Measurements from ENCODE around the gene TES.

TES gene

GRCh38 chr7:116222501-116222900 lies 12.2 kb downstream of the TES start:
- TF ChIP-seq REST (IDR thresholded peaks at IDR 0.05; ENCODE audit: insufficient replicate concordance, low read depth) (no peak), POLR2AphosphoS5 (IDR thresholded peaks at IDR 0.05; ENCODE audit: low read depth) (no peak), GABPA (IDR thresholded peaks at IDR 0.05; ENCODE audit: low read depth) (no peak), SPI1 (IDR thresholded peaks at IDR 0.05; ENCODE audit: borderline replicate concordance, low read depth) (no peak), CTCF (IDR thresholded peaks at IDR 0.05; ENCODE audit: insufficient read depth, low read length) (no peak)
- no peak for DNase-seq (ENCODE audit: low read depth in 1 of 2, low spot score in 1 of 2)
- Histone ChIP-seq H3K27ac (replicated peaks) (no peak overlapping the region), H3K4me3 (replicated peaks; ENCODE audit: insufficient read depth, low read length) (no peak overlapping the region), H3K27me3 (ENCODE audit: insufficient read depth, poor library complexity, severe bottlenecking) (no peaks in the 10 kb centered on the region)

- Histone ChIP-seq H3K4me3 (replicated peaks; ENCODE audit: insufficient read depth, low read length) (no peak overlapping the region), H3K27ac (replicated peaks) (no peak overlapping the region), H3K27me3 (ENCODE audit: insufficient read depth, poor library complexity, severe bottlenecking) (no peaks in the 10 kb centered on the region)
- TF ChIP-seq REST (IDR thresholded peaks at IDR 0.05; ENCODE audit: insufficient replicate concordance, low read depth) (no peak), SPI1 (IDR thresholded peaks at IDR 0.05; ENCODE audit: borderline replicate concordance, low read depth) (no peak), GABPA (IDR thresholded peaks at IDR 0.05; ENCODE audit: low read depth) (no peak), CTCF (IDR thresholded peaks at IDR 0.05; ENCODE audit: insufficient read depth, low read length) (no peak), POLR2AphosphoS5 (IDR thresholded peaks at IDR 0.05; ENCODE audit: low read depth) (no peak)
- DNase-seq (ENCODE audit: low read depth in 1 of 2, low spot score in 1 of 2) = no peak
Observed at GRCh38 chr7:116223588-116223987, 13.2 kb downstream of the TES start.

- Histone ChIP-seq H3K27ac (replicated peaks) (no peak overlapping the region), H3K27me3 (ENCODE audit: insufficient read depth, poor library complexity, severe bottlenecking) (no peaks in the 10 kb centered on the region), H3K4me3 (replicated peaks; ENCODE audit: insufficient read depth, low read length) (no peak overlapping the region)
- no peak for TF ChIP-seq SPI1 (IDR thresholded peaks at IDR 0.05; ENCODE audit: borderline replicate concordance, low read depth)
- TF ChIP-seq GABPA (IDR thresholded peaks at IDR 0.05; ENCODE audit: low read depth) = no peak
- TF ChIP-seq CTCF (IDR thresholded peaks at IDR 0.05; ENCODE audit: insufficient read depth, low read length) = no peak
- TF ChIP-seq REST (IDR thresholded peaks at IDR 0.05; ENCODE audit: insufficient replicate concordance, low read depth) = no peak
- TF ChIP-seq POLR2AphosphoS5 (IDR thresholded peaks at IDR 0.05; ENCODE audit: low read depth) = no peak
- DNase-seq (ENCODE audit: low read depth in 1 of 2, low spot score in 1 of 2) = no peak
Observed at GRCh38 chr7:116224492-116225098, 14.3 kb downstream of the TES start.
